K562 (cell line): ENCODE results near the gene ADCY9.

ENCODE experiments used
- NFE2 ChIP-seq: IDR thresholded peaks from 2 replicates; pipeline ENCODE4 v1.6.1; 2014; ENCODE audit warnings: antibody characterized with exemption, low read depth
- PHF8 ChIP-seq: fragments of 200-600 bp; sonication (generic); IDR thresholded peaks from 2 replicates; pipeline ENCODE4 v1.6.1; 2012; ENCODE audit warnings: mixed run types, mild to moderate bottlenecking, inconsistent platforms, low read length, moderate library complexity, borderline replicate concordance

DNA sequence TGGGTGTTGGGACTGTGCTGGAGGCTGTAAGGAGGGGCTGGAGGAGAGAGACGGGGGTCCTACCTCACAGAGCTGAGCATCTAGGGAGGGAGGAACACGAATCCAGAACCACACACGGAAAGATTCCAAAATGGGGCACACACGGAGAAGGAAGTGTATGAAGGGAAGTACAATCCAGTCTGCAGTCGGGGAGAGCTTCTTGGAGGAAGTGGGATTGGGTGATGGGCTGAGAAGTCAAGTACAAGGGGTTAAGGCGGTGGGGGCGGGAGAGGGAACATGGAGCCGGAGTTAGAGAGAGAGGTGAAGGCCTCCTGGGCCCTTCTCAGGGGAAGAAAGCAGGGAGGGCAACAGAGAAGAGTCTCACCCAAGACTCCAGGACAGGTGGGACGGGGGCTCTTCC, 128.2 kb downstream of the ADCY9 start:
- TF ChIP-seq NFE2 (no peak), PHF8 (no peak)
